Effector memory CD8-positive, alpha-beta T cell (primary cell): ENCODE data around the gene C3.
A peak's percentile ranks its signal among the peaks of the same experiment; 100 is the strongest.
"Not testable (repeated sequence)": the region's sequence is repeated elsewhere in the genome, so short reads cannot be mapped to it uniquely, and the experiment has no call there.

ENCODE experiments used
- ATAC-seq: fragments of 150-1000 bp; cut with Tn5 transposase; replicated peaks from 2 replicates; pipeline ENCODE4 v1.10.0; 2021; ENCODE audit warnings: mild to moderate bottlenecking, moderate library complexity
- DNase-seq, 3 experiments: peaks; one replicate each; pipeline ENCODE4 v3.0.0; 2021
- H3K27ac Mint-ChIP-seq, 2 donors: one replicate each; pipeline ENCODE4 v1.8.0; 2022; ENCODE audit warnings: mild to moderate bottlenecking in 2 of 2, mixed read lengths in 2 of 2, moderate library complexity in 2 of 2
- H3K27me3 Mint-ChIP-seq, 2 donors: one replicate each; pipeline ENCODE4 v1.8.0; 2022; ENCODE audit warnings: mixed read lengths in 2 of 2
- H3K36me3 Mint-ChIP-seq: one replicate; pipeline ENCODE4 v1.8.0; 2022; ENCODE audit warnings: mild to moderate bottlenecking, moderate library complexity, mixed read lengths; ENCODE audit not compliant: insufficient read depth
- H3K4me1 Mint-ChIP-seq, 2 donors: one replicate each; pipeline ENCODE4 v1.8.0; 2022; ENCODE audit warnings: low read depth in 2 of 2, mixed read lengths in 2 of 2
- H3K4me3 Mint-ChIP-seq, 2 donors: one replicate each; pipeline ENCODE4 v1.8.0; 2022; ENCODE audit warnings: mild to moderate bottlenecking in 2 of 2, mixed read lengths in 2 of 2, moderate library complexity in 2 of 2
- H3K9me3 Mint-ChIP-seq, 2 donors: one replicate each; pipeline ENCODE4 v1.8.0; 2022; ENCODE audit warnings: mixed read lengths in 2 of 2

The C3 gene

GRCh38 chr19:6679139-6679538, 41.3 kb downstream of the C3 start:
- H3K9me3 Mint-ChIP-seq: peaks cover 0 to 5% of the 10 kb centered on the region in 2 donors
- no peaks in the 10 kb centered on the region for H3K27me3 Mint-ChIP-seq
- ATAC-seq (no peak), DNase-seq (no peak)
- H3K4me3 Mint-ChIP-seq: no peak overlapping the region
- H3K27ac Mint-ChIP-seq: no peak overlapping the region
- H3K36me3 Mint-ChIP-seq: peaks cover 9% of the 10 kb centered on the region
- peaks cover 39% of the 10 kb centered on the region in 2 donors for H3K4me1 Mint-ChIP-seq

- H3K27me3 Mint-ChIP-seq: no peaks in the 10 kb centered on the region
- H3K4me3 Mint-ChIP-seq: no peak overlapping the region
- H3K36me3 Mint-ChIP-seq: peaks cover 9% of the 10 kb centered on the region
- DNase-seq (no peak), ATAC-seq (peak; percentile 8)
- H3K4me1 Mint-ChIP-seq: peaks cover 42 to 43% of the 10 kb centered on the region in 2 donors
- peaks cover 0 to 5% of the 10 kb centered on the region in 2 donors for H3K9me3 Mint-ChIP-seq
- H3K27ac Mint-ChIP-seq: no peak overlapping the region
Observed at GRCh38 chr19:6678690-6679109, 41.8 kb downstream of the C3 start.

GRCh38 chr19:6677883-6678689, 42.4 kb downstream of the C3 start:
- DNase-seq (peak; percentile 38 to 55 (median 42)), ATAC-seq (no peak)
- Mint-ChIP-seq H3K4me1 (peaks cover 42 to 43% of the 10 kb centered on the region in 2 donors), H3K36me3 (peaks cover 9% of the 10 kb centered on the region), H3K27ac (peak overlapping the region; percentile 53 to 65), H3K4me3 (peak overlapping the region; percentile 62 to 75), H3K9me3 (peaks cover 0 to 5% of the 10 kb centered on the region in 2 donors), H3K27me3 (no peaks in the 10 kb centered on the region)

GRCh38 chr19:6677495-6677882, 43.0 kb downstream of the C3 start:
- peaks cover 9% of the 10 kb centered on the region for H3K36me3 Mint-ChIP-seq
- H3K4me3 Mint-ChIP-seq: peak overlapping the region; percentile 62 to 75
- peaks cover 0 to 5% of the 10 kb centered on the region in 2 donors for H3K9me3 Mint-ChIP-seq
- H3K27me3 Mint-ChIP-seq: no peaks in the 10 kb centered on the region
- peak overlapping the region; percentile 53 to 65 for H3K27ac Mint-ChIP-seq
- H3K4me1 Mint-ChIP-seq: peaks cover 44 to 45% of the 10 kb centered on the region in 2 donors
- DNase-seq (no peak), ATAC-seq (no peak)

- no peak for ATAC-seq
- peaks cover 48 to 52% of the 10 kb centered on the region in 2 donors for H3K4me1 Mint-ChIP-seq
- H3K4me3 Mint-ChIP-seq: peak overlapping the region in 1 of 2 donors; percentile 62
Observed at GRCh38 chr19:6676288-6676687, 44.2 kb downstream of the C3 start.

GRCh38 chr19:6674868-6675305, 45.6 kb downstream of the C3 start:
- peak overlapping the region; percentile 63 to 79 for H3K4me3 Mint-ChIP-seq
- peak; percentile 79 to 83 (median 83) for DNase-seq
- H3K4me1 Mint-ChIP-seq: peaks cover 54 to 56% of the 10 kb centered on the region in 2 donors
- peak; percentile 69 for ATAC-seq
- peaks cover 14% of the 10 kb centered on the region for H3K36me3 Mint-ChIP-seq
- H3K27me3 Mint-ChIP-seq: no peaks in the 10 kb centered on the region
- peak overlapping the region; percentile 67 to 92 for H3K27ac Mint-ChIP-seq
- H3K9me3 Mint-ChIP-seq: peaks cover 0 to 5% of the 10 kb centered on the region in 2 donors

More at GRCh38 chr19:6676288-6676687, 44.2 kb downstream of the C3 start:
- Mint-ChIP-seq H3K36me3 (peaks cover 9% of the 10 kb centered on the region), H3K27ac (peak overlapping the region in 1 of 2 donors; percentile 66), H3K9me3 (peaks cover 0 to 5% of the 10 kb centered on the region in 2 donors), H3K27me3 (no peaks in the 10 kb centered on the region)
- no peak for DNase-seq

- DNase-seq, H3K27me3 Mint-ChIP-seq, H3K9me3 Mint-ChIP-seq, ATAC-seq: not testable (repeated sequence)
- peaks cover 58 to 61% of the 10 kb centered on the region in 2 donors for H3K4me1 Mint-ChIP-seq
- H3K4me3 Mint-ChIP-seq: peak overlapping the region; percentile 63 to 79
- peak overlapping the region; percentile 67 to 92 for H3K27ac Mint-ChIP-seq
- H3K36me3 Mint-ChIP-seq: peaks cover 16% of the 10 kb centered on the region
Observed at GRCh38 chr19:6674408-6674807, 46.0 kb downstream of the C3 start.

- Mint-ChIP-seq H3K4me3 (peak overlapping the region in 1 of 2 donors; percentile 8), H3K27me3 (no peaks in the 10 kb centered on the region), H3K4me1 (peaks cover 56 to 63% of the 10 kb centered on the region in 2 donors), H3K9me3 (peaks cover 0 to 4% of the 10 kb centered on the region in 2 donors), H3K27ac (peak overlapping the region in 1 of 2 donors; percentile 55), H3K36me3 (peaks cover 28% of the 10 kb centered on the region)
- ATAC-seq: no peak
- no peak for DNase-seq
Observed at GRCh38 chr19:6672693-6673290, 47.7 kb downstream of the C3 start.

- peak overlapping the region in 1 of 2 donors; percentile 8 for H3K4me3 Mint-ChIP-seq
- no peaks in the 10 kb centered on the region for H3K9me3 Mint-ChIP-seq
- H3K27me3 Mint-ChIP-seq: no peaks in the 10 kb centered on the region
- ATAC-seq: no peak
- DNase-seq: no peak
- H3K4me1 Mint-ChIP-seq: peaks cover 58 to 63% of the 10 kb centered on the region in 2 donors
- peaks cover 36% of the 10 kb centered on the region for H3K36me3 Mint-ChIP-seq
- peak overlapping the region; percentile 49 to 55 for H3K27ac Mint-ChIP-seq
Observed at GRCh38 chr19:6671960-6672359, 48.5 kb downstream of the C3 start.

- Mint-ChIP-seq H3K4me1 (peaks cover 52 to 54% of the 10 kb centered on the region in 2 donors), H3K9me3 (no peaks in the 10 kb centered on the region), H3K4me3 (peak overlapping the region; percentile 98), H3K36me3 (peaks cover 64% of the 10 kb centered on the region), H3K27me3 (no peaks in the 10 kb centered on the region), H3K27ac (peak overlapping the region; percentile 95 to 99)
- peak; percentile 6 for ATAC-seq
- no peak for DNase-seq
Observed at GRCh38 chr19:6668691-6669090, 51.8 kb downstream of the C3 start.

GRCh38 chr19:6667114-6667627, 53.3 kb downstream of the C3 start:
- DNase-seq: no peak
- Mint-ChIP-seq H3K4me1 (peaks cover 49 to 53% of the 10 kb centered on the region in 2 donors), H3K36me3 (peaks cover 67% of the 10 kb centered on the region), H3K9me3 (no peaks in the 10 kb centered on the region), H3K4me3 (peak overlapping the region; percentile 98), H3K27ac (peak overlapping the region; percentile 95 to 99), H3K27me3 (no peaks in the 10 kb centered on the region)
- no peak for ATAC-seq

GRCh38 chr19:6664916-6665315, 55.5 kb downstream of the C3 start:
- Mint-ChIP-seq H3K36me3 (peaks cover 70% of the 10 kb centered on the region), H3K27ac (no peak overlapping the region), H3K9me3 (no peaks in the 10 kb centered on the region), H3K4me1 (peaks cover 56 to 61% of the 10 kb centered on the region in 2 donors), H3K4me3 (no peak overlapping the region), H3K27me3 (no peaks in the 10 kb centered on the region)
- DNase-seq (no peak), ATAC-seq (no peak)
